ENCODE measurements around the gene EIF4H.

DNA sequence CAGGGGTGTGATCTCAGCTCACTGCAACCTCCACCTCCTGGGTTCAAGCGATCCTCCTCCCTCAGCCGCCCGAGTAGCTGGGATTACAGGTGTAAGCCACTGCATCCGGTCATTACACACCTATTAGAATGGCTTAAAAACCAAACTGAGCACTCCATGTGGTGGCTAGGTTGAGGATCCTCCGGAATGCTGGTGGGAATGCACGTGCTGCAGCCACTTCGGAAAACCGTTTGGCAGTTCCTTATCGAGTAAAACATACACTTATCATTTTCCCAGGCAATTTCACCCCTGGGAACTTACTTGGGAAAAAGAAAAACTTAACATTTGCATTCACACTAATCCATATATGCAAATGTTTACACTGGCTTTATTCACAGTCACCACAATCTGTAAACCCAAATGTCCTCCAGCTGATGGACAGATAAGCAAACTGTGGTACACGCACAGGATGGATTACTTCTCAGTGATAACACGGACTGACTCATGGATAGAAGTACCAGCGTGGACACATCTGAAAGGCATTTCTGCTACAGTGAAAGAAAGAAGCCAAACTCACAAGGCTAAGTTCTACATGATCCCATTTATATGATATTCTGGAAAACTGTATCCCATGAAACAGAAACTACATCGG lies 59.6 kb downstream of the EIF4H start:
- TF ChIP-seq, protein P1, sequence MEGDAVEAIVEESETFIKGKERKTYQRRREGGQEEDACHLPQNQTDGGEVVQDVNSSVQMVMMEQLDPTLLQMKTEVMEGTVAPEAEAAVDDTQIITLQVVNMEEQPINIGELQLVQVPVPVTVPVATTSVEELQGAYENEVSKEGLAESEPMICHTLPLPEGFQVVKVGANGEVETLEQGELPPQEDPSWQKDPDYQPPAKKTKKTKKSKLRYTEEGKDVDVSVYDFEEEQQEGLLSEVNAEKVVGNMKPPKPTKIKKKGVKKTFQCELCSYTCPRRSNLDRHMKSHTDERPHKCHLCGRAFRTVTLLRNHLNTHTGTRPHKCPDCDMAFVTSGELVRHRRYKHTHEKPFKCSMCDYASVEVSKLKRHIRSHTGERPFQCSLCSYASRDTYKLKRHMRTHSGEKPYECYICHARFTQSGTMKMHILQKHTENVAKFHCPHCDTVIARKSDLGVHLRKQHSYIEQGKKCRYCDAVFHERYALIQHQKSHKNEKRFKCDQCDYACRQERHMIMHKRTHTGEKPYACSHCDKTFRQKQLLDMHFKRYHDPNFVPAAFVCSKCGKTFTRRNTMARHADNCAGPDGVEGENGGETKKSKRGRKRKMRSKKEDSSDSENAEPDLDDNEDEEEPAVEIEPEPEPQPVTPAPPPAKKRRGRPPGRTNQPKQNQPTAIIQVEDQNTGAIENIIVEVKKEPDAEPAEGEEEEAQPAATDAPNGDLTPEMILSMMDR (optimal IDR thresholded peaks at IDR 0.05 in 1 of 3, IDR thresholded peaks at IDR 0.05 in 1 of 3, conservative IDR thresholded peaks at IDR 0.05 in 1 of 3; ENCODE audit: extremely low read depth in 1 of 3, insufficient read depth in 2 of 3, low read length in 3 of 3): no peak
- TF ChIP-seq EZH2 (IDR thresholded peaks at IDR 0.05; ENCODE audit: low read length): no peak

All from keratinocyte (primary cell).